ENCODE results near the gene SLFN11.
"Not testable (repeated sequence)": the region's sequence is repeated elsewhere in the genome, so short reads cannot be mapped to it uniquely, and the experiment has no call there.

SLFN11 gene

DNA sequence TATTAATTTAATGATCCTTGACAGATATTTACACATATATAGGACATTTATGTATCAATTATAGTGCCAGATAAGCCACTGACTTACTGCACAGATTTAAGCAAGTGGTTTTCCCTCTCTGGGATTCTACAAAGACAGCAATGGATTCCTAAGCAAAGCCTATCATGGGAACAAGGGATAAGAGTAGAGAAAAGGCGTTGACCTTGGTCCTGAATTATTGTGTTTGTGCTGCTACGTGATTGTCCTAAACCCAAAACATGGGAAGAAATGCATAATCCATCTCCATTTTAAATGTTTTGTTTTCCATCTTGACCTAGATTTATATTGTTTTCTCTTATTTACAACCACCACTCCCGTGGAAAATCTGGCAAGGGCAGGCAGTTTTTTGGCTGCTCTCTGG, 14.0 kb downstream of the SLFN11 start:
- no peak for DNase-seq

DNA sequence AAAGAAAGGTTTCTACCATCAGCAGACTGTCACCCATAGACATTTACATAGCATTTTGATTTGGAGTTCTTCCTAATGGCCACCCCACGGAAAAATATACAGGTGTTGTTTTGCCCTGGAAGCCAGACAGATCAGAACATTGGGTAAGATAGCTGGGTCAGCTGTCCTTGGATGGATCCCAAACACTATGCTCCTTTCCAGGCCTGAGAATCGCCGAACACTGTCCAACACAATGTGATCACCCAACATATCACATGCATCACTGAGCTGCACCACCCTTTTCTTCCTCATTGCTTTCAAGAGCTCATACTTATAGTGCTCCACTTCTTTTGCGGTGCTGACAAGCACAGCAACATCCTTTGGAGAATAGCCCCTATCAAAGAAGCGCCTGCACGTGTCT, 21.1 kb downstream of the SLFN11 start:
- no peak for DNase-seq

DNA sequence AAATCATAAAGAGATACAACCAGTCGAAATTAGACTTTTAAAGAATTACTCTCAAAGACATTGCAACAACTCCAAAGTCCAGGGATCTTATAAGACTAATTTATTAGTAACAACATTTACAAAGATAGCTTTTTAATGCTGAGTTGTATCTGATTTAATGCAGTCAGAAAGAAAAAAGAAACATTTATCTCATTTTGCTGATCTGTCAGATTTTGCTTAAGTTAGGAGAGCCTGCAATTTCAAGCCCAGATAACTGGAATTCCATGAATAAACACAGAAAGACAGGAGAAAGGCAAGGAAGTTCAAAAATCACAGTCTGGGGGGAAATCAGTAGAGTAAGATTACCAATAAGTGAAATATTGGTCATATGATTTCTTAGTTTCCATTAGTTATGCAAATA, 22.9 kb downstream of the SLFN11 start:
- DNase-seq: no peak

DNA sequence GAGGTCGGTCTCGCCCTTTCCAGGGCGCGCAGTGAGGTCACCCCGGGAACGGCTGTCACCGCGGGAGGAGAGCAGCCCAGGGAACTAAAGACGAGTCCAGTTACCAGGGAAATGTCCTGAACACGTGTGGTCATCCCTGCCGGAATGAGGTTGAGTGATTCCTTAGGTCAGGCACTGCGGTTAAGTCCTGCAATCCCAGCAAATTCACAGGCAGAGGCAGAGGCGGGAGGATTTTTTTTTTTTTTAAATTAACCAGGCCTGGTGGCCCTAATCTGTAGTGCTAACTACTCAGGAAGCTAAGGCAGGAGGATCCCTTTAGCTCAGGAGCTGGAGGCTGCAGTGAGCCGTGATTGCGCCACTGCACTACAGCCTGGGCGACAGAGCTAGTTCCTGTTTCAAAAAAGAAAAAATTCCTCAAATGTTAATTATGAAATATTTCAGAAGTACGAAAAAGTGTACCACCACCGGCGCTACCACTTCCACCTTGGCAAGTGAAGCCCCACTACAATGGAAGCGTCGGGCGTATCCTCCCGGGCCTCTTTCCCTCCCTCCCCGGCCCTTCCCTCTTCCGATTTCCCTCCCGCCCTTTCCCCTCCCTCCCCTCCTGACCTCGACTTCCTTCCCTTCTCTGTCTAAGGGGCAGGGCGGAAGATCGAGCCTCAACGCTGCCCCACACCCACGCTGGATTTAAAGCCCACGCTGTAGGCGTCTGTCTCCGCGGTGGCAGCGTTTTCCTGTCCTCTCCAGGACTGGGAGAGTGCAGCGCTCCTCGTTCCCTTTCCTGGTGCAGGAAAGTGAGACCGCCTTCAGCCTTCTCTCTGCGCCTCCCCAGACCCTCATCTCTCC, 27.3 kb downstream of the SLFN11 start:
- DNase-seq: peak; percentile 40

DNA sequence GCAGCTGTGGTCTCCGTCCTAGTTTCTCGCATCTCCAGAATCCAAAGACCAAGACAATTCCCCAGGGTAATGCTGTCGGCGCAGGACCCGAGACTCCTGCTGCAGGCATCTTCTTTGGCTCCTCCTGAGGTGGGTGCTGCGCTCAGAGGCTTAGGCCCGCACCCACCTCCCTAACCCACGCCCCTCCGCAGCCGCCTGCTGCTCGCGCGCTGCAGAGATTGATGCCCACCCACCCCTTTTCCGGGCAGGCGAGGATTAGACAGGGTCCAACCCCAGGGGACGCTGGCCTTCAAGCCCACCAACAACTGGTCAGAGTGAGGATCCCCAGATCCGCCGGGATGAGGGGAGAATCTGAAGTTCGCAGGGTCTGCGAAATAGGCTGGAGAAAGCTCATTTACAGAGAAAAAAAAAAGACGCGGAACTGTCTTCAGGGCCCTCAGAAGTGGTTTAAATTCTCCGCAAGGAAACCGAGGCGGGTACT, 27.9 kb downstream of the SLFN11 start:
- peak; percentile 21 for DNase-seq

DNA sequence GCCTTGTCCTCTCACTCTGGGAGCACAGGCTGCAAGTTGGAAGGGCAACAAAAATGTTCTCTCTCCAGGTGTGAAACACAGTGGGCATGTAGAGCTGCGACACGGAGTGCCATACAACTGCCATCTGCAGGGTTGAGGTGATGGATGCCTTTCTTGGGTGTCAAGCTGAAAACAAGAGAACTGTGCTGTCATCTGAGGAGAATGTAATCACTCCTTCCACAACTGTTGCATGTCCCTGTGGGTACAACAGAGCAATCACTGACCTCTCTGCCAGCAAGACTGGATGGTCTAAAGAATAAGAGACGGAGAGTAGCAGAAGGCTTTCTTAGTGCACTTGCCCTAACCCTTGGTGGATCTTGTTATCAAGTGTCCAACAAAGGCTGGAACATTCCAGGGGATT, 29.2 kb downstream of the SLFN11 start:
- no peak for DNase-seq

- no peak for DNase-seq
These were observed 31.1 kb downstream of the SLFN11 start for GRCh38 chr17:35342276-35342675.

- DNase-seq: peak; percentile 85
These were observed 31.9 kb downstream of the SLFN11 start for GRCh38 chr17:35341411-35341992.

GRCh38 chr17:35338230-35338629, 35.2 kb downstream of the SLFN11 start:
- DNase-seq: no peak

GRCh38 chr17:35337364-35337763, 36.1 kb downstream of the SLFN11 start:
- DNase-seq: no peak

GRCh38 chr17:35333578-35333977, 39.8 kb downstream of the SLFN11 start:
- DNase-seq: not testable (repeated sequence)

DNA sequence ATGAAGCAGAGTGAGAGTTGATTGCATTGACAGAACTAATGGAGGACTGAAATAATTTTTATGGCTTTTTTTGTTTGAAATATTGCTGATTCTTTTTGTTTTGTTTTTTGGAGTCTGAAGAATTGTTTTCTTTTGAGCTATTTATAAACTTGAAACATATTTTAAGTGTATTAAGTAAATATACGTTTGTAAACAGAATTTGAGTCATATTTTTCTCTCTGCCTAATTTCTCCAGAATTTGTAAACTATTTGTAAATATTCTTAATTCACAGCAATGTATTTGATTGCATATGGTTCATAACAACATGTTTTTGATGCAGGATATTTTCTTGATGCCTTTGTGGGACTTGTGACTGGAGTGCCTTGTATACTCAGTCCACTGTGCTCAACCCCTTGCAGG, 50.7 kb downstream of the SLFN11 start:
- no peak for DNase-seq

DNA sequence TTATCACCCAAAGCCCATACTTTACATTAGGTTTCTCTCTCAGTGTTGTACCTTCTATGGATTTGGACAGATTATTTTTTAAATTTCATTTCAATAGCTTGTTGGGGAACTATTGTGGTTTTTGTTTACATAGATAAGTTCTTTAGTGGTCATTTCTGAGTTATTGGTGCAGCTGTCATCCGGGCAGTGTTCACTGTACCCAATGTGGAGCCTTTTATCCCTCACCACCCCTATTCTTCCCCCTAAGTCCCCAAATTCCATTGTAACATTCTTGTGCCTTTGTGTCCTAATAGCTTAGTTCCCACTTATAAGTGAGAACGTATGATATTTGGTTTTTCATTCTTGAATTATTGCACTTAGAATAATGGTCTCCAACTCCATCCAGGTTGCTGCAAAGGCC, 57.5 kb downstream of the SLFN11 start:
- DNase-seq: no peak

DNA sequence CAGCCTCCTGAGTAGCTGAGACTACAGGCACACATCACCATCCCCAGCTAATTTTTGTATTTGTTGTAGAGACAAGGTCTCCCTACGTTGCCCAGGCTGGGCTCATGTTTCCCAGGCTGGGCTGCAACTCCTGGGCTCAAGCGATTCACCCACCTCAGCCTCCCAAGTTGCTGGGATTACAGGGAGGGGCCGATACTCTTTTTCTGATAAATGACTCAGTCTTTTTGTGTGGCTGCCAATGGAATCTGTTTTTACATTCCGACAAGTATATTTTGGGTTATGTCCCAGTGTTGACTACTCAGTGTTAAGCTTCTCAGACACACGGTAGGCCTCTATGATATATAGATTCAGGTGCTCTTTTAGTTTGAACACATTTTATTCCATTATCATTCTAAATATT, 58.1 kb downstream of the SLFN11 start:
- DNase-seq: no peak

DNA sequence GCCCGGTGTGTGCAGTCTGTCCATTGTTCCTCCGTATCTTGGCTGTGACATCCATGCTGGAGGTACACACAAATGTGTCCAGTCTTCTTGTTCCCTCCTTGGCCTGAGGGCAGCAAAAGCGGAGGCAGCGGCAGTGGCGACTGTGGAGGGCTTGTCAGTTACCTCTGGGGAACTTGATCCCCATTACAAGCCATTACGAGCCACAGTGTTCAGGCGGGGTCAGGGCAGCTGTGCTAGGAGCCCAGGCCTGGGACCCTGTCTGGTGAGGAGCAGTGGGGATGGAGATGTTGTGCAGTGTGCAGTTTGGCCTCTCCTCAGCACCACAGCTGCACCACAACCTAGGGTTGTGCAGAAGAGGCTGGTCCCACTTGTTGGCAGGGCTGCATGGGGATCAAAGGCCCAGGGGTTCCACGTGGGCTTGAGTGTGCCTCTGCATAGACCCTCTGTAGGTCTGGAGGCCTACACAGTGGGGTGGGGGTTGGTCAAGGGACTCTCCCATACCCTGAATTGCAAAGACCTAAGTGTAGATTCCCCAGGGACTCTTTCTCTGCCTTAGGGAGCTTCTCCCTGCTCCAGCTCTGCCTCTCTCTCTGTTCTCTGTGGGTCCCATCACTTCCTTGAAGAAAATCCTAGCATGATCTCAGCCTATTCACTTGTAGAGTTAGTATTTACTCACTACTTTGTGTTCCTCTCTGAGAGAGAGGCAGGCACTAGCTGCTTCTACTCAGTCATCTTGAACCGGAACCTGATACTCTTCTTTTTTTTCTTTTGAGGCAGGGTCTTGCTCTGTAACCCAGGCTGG, 58.8 kb downstream of the SLFN11 start:
- peak; percentile 7 for DNase-seq

DNA sequence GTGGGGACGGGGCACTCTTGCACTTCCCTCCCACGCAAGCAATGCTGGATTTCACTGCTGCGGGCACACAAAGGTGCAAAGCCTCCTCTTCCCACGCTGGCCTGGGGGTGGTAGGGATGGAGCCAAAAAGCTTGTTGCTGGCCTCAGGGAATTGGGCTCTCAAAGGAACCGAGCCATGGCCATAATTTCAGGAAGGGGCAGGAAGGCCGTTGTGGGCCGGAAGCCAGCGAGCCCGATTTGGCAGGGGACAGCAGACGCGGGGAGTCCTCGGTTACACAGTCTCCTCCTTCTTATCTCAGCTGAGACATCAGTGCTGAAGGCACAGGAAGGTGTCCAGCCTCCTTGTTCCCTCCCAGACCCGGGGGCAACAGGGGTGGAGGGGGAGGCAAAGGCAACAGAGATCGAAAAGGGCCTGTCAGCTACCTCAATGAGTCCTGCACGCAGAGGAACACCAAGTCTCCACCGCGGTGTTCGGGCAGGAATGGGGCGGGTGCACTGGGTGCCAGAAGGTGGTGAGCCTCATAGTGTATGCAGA, 59.5 kb downstream of the SLFN11 start:
- no peak for DNase-seq

DNA sequence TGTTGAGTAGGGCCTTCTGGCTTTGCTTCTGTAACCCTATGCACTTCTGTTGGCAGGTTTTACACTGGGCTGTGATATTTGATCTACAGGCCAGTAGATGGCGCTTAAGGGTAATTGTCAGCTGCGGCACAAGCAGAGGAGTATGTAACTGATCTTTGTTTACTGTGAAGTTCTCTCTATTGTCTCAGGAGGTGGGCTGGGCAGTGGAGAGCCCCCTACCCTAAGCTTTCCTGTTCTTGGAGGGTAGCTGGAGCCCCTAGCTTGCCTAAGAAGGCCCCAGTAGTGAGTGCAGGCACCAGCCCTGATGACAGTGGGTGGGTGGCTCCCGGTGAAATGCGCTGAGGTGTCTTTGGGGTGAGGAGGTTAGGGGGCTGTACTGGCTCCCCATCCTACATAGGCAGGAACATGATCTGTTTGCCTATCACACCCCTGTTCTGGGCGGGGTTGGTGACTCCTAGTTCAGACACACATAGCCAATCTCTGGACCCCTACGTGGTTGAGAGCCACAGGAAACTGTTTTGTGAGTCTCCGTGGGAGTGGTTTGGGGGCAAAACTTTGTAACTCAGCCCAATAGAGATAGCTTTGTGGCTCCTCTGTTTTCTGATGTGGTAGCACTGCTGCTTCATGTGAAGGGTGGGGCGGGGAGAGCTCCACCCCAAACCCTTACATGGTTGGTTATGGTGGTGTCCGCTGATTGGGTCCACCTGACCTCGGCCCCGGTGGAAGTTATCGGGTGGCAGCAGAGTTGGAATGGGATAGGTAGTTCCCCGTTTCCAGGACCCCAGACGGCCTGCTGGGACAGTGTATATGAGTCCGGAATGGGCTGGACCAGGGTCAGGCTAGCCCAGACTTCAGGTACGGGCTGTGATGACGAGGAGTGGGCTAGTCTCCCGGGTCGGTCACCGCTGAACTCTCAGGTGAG, 60.4 kb downstream of the SLFN11 start:
- DNase-seq: peak; percentile 83

- DNase-seq: no peak
These were observed 61.1 kb downstream of the SLFN11 start for GRCh38 chr17:35312346-35312745.

GRCh38 chr17:35309345-35309744, 64.1 kb downstream of the SLFN11 start:
- DNase-seq: not testable (repeated sequence)
